HuH-7 (cell line): Measurements from ENCODE around the gene PRPF38B.
A peak's percentile ranks its signal among the peaks of the same experiment; 100 is the strongest.

Experiments used
- DNase-seq: peaks from one replicate; pipeline ENCODE4 v3.0.0; 2011; ENCODE audit warnings: low spot score

PRPF38B gene

DNA sequence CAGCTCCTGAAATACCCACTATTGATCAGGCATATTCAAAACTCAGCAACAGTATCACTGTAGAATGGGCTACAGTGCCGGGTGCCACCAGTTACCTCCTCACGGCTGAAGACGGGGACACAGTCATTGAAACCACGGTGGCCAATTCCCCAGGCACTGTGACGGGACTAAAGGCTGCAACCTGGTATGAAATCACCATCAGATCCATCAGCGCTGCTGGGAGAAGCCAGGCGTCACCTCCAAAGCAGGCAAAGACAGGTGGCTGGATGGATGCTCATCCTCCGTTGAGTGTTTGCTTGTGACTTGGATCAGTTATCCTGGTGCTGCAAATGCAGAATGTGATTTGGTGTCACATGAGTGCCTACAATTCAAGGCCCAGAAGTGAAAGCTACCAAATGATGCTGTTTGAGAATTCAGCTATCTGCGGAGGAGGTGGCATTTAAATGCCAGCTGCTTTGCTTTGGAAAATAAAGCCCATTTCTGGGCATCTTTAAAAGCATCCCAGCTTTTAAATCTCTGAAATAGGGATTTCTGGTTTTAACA lies 25.7 kb downstream of the PRPF38B start:
- no peak for DNase-seq

DNA sequence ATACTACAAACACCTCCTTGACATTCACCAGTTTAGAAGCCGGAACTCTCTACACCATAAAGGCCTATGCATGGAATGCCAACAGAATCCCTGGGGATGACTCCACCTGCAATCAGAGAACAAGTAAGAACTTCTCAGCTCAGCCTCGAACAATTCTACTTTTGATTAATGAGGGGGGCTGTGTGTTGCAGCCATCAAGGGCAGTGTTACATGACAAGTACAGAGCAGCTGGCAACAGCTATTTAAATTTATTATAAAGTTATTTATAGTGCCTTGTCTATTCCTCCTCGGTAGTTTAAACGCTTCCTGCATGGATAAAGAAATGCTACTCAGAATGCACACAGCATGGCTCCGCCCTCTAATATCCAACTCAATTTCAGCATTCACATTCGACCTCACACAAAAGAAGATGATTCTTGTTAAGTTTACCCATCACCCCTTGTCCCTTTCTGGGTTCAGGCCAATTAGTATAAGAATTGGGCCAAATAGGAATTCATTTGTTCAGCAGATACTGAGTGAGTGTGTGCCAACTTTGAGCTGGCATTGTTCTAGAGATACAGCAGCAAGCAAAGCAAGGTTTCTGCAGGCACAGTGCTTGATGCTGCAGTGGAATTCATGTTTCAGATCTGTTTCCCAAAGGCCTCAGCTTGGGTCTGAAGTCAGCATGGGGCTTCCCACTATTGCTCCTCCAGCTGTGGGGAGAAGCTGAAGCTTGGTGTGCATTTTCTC lies 27.0 kb downstream of the PRPF38B start:
- no peak for DNase-seq

DNA sequence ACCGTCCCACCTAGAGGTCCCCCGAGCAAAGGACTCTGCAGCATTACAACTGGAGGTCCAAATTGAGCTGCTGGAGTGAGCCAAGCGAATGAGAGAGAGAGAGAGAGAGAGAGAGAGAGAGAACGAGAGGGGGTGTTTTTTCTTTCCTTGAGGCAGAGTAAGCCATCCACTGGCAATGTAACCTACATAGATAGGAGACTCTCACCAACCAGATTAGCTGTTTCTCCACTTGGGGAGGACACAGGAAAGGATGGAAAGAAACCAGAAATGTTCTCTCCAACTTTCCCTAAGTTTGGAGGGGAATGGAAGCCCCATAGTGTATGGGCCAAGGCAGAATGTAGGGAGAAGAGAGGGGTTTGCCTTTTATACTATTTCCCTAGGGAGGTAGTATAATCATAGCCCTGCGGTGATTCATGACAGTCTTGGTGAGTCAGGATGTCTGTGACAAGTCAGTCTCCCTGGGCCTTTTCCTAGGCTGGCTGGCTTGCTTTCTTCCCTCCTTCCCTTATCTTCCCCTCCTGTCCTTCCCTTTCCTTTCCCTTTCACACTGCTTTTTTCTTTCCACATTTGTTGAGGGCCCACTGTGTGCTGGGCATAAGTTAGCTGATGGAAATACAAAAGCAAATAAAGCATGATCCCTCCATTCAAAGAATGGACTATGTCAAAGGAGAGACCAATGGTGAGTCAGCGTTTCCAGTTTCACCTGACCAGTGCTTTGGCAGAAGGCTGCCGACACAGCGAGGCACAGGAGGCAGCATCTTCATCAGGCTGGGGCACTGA lies 27.7 kb downstream of the PRPF38B start:
- DNase-seq: no peak

DNA sequence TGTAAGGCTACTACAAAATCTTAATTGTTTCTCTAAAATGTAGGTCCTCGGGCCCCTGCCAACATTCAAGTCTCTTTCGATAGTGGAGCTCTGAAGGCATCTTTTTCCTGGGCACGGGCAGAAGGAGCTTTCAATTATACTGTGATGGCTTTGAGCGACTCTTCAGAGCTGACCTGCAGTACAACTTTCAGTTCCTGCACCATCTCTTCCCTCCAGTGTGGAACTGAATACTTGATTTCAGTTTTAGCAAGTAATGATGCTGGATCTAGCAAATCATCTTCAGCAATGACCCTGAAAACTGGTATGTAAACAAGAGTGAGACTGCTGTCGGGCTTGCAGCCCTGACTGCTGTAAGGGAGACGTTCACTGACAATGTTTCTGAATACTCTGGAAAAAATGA lies 30.2 kb downstream of the PRPF38B start:
- no peak for DNase-seq

DNA sequence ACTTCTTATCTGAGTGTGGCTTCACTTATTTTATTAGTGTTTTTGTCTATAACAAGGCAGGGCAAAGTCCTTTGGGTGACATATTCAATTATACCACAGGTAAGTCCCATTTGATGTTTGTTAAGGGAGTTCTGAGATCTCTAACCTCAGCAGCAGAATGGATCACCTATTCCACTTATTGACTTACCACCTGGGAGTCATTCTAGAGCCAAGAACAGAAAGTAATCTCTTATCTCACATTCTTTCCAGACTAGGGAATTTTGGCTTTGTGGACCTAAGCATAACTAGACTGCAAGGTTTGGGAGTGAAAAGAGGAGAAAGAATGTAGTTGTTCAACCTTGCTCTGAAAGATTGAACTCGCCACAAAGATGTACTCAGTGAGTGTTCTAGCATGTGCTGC lies 33.8 kb downstream of the PRPF38B start:
- no peak for DNase-seq

DNA sequence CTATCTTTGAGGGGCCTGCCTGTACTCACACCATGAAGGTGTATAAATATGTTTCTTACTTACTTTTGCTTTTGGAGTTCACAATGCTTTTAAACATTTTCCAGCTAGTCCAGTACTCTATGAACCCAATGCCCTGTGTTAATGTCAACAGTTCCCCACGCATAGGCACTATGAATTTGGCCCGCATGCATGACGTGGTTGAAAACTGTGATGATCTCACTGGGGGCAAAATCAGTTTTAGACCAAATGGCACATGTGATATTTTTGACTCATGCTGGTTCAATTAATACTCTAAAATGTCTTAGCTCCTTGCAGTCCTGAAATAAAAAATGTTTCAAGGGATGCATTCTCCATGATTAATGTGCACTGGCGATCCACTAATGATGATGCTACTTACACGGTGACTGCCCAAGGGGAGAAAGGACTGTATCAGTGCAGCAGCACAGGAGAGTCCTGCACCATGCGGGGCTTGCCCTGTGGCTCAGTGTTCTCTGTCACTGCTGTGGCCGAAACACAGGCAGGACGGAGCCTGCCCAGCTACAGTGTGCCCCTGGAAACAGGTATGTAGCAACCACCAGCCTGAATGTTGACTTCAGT lies 36.3 kb downstream of the PRPF38B start:
- DNase-seq: no peak

DNA sequence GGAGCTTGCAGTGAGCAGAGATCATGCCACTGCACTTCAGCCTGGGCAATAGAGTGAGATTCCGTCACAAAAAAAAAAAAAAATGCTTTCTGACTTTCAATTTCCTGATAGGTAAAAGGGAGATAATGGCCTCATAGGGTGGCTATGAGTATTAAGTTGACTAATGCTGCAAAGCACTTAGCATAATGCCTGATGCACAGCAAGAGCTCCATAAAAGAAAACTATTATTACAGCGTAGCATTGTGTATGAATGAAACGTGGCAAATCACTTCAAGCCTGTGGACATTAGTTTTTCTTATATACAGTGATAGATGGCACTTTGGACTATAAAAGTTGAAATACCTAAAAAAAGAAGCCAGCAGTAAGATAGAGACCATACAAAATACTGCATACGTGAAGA lies 37.4 kb downstream of the PRPF38B start:
- no peak for DNase-seq

DNA sequence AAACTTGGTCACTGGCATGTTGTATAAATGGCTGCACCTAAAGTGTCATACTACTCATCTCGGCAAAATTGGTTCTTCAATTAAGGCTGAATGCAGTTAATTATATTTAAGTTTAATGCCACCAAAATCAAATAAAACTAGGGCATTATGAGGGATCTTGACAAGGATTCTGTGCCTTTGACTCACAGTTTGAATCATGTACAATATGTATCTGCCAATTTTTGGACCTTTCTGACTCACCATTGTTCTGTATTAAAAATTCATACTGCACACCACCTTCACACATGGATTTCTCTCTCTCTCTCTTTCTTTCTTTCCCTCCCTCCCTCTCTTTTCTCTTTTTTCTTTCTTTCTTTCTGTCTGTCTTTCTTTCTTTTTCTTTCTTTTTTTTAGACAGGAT lies 40.3 kb downstream of the PRPF38B start:
- no peak for DNase-seq

DNA sequence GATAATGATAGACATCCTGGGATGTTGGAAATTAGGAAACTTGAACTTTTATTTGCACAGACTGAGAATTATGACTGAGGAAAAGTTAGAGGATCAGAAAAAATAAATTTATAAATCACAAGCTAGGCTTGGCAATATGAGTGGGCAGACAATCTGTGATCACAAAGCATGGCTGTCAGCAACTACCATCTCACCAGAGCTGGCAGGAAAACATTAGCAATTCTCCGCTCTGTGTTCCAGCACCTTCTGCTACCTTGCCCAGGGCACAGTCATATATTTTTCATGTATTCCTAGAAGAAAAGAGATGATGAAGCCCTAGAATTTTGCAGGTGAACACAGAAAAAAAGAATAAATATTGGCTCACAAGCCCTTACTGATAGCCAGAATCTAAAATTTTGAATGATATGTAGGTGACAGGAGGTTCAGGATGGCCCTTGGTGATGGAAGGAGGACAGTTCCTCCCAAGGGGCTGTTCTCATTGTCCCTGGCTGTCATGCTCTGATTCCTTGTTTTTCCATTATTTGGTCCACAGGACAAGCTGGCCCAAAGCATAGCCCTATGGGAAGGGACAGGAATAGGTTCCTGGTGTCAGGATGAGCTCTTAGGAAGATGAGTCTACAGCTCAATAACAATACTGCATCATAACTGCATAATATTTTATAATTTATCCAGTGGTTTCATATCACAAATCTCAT lies 42.2 kb downstream of the PRPF38B start:
- DNase-seq: no peak

DNA sequence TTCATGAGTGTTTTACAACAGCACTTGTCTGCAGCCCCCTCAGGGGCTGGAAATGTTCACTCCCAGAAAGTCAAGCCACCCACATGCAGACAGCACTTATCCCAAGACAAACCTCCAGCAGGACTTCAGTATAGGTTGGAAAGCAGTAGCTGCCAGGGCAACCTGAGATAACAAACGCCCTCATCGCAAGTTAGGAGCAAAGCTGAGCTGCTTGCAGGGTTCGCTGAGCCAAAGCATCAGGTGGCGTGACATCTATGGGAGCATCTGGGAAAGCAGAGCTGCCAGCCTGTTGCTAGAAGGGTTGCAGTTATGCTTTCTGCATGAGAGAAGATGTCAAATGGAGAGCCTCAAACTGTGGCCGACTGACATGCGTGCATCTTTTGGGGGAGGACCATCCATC lies 50.1 kb downstream of the PRPF38B start:
- no peak for DNase-seq

DNA sequence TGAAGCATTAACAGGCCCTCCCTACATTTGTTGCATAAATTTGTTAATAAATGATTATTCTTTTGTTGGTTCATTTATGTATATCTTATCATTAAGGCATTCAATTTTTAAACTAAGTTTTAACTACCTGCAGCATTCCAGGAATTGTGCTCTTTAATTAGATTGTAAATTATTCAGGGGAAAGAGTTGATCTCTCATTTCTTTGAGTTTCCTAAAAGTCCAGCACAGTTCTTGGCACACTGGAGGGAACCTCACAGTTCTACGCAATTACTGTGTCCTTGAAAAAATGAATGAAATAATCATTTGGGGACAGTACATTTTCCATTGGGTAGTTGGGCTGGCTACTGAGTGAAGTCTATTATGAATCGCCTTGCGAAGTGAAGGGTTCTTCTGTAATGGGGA lies 53.9 kb downstream of the PRPF38B start:
- no peak for DNase-seq

DNA sequence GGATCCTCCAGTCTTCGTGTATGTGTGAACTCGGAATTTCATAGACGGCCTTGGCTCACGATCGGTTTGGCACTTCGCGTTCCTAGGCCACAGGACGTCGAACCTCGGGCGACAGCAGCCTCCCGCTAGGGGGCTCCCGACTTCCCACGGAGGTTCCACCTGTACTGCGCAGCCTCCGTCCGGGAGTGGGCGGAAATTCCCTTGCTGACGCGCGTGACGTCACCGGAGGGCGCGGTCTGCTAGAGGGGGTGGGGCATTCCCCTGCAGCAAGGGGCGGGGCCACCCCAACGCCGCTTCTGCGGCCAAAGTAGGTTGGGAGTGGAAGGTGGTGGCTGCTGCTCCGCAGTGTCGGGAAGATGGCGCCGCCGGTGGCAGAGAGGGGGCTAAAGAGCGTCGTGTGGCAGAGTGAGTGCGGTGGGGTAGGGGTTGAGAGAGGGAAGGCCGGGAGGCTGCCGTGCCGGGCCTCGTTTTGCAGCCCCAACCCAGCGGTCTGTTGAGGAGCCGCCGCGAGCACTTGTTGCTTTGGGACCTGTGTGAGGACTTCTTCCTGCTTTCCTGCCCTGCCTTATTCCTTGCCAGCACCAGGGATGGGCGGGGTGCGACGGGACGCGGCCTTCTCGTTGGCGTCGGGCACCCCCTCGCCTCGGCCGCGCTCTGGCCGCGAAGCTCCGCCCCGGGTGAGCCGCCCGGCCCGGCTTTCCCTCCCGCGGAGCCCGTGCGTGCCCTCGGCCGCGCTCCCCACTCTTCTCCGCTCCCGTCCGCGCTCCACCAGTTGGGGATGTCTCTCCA lies 54.5 kb downstream of the PRPF38B start, which contains the start of gene STXBP3:
Gene STXBP3 (plus strand): TSS at position 293 of the 789 bp plus-strand sequence. CDS start 64 bp downstream, at position 357.
- DNase-seq: peak; percentile 79

DNA sequence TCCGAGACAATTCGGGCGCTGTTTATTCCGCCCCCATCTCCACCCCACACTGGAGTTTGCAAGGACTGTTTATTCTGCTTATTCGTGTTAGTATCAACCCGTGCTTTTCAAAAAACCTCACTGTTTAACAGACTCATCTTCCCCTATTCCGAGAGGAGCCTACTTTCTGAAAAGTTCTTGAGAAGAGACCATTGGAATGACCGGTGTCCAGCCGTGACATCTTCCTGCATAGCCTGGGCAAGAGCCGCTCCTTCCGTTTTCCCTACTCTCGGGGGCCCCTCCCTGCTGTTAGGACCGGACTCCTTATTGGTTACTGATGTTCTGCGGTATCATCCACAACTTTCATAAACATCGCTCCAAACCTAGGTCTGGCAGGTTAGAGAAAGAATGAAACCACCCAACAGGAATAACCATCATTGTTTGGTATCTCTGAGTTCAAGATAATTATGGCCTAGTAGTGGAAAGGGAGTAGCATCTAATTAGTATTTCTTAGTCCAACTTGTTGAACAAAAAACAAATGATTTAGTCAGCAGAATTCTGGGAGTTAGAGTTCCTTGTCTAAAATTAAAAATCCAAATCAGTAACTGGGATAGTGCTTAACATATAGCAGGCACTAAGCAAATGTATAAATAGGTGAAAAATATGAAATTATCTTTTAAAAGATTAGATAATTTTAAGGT lies 55.2 kb downstream of the PRPF38B start:
- peak; percentile 77 for DNase-seq

DNA sequence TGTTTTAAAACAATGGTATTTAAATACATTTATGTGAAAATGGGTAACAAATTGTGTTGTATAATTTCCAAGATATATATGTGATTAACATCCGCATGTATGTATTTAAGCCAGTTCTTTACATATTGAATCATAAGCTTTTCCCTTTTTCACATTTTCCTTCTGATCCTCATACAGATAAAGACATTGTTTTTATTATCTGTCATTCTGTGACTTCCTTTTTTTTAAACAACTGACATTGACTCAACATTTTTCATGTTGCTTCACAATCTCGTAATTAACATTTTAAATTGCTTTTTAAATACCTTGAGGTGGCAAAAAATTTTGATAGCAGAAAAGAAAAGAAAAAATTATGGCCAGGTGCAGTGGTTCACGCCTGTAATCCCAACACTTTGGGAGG lies 55.8 kb downstream of the PRPF38B start:
- no peak for DNase-seq

DNA sequence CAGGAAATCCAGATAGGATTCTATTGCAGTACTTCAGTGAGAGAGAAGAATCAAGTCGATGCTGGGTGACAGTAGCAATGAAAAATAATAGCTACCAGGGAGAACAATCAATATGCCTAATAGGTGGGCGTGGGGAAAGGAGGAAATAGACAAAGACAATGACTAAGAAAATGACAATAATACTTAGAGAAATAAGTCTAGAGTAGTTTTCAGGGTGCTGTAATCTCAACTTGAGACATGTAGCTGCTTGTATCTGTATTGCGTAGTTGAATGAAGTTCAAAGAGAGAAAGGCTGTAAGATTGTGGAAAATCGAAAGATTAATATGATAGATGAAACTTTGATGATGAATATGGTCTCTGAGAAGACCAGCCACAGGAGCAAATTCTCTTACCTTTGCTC lies 57.0 kb downstream of the PRPF38B start:
- no peak for DNase-seq

DNA sequence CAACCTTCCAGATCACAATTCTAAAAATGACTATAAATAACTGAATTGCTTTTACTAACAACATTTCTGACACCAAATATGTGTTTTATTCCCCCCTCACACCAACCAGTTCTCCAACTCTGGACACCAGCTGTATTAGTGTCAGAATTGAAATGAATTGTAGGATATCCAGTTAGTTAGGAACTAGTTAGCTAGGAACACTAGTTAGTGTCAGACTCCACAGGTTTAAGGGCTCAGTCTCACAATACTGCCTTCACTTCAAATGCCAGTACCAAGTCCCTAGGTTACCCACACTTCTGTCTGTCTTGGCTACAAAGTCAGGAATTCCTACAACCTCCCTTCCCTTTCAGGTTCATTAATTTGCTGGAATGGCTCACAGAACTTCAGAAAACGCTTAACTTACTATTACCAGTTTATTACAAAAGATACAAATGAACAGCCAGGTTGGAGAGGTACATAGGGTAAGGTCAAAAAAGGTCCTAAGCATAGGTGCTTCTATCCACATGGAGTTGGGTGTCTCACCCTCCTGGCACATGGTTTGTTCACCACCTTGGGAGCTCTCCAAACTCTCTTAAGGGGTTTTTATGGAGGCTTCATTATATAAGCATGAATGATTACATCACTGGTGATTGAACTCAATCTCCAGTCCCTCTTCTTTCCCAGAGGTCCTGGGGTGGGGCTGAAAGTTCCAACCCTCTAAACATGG lies 58.5 kb downstream of the PRPF38B start:
- DNase-seq: no peak
